ENCODE measurements around the gene MSRB2. TPM values are rescaled to one million over a fixed set of nuclear protein-coding genes. Genes with fewer than 3 reads are reported as not detected.

Gene MSRB2
- total and polyA plus RNA-seq, 2 of the 4 experiments (the other 2 are of a cell fraction): 10.6 to 20.1 TPM

DNA sequence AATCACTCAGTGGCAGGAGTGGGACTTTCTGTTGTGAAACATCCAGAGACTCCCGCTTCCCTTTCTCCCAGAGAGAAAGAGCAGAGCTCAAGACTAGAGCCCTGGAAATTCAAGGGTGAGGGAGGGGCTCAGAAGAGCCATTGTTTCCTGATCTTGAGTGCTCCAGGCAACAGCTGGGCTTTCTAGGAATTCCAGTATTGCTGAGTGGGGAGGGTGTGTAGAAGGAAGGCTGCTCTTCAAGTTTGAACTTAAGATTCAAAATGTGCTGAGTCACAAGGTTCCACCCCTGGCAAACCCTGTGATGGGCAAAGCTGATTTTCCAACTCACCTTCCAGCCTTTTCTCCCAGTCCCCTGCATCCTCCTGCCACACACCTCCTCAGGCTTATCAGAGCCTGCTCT lies 42.3 kb upstream of the MSRB2 start:
- no peak overlapping the region for H3K18ac ChIP-seq (ENCODE audit: low read depth, low read length)
- no peaks in the 10 kb centered on the region for H4K20me1 ChIP-seq (ENCODE audit: insufficient read depth, low read length)
- H4K8ac ChIP-seq (ENCODE audit: low read depth in 2 of 2, low read length in 2 of 2): no peak overlapping the region
- H3K9me1 ChIP-seq (ENCODE audit: insufficient read depth, low read length): no peaks in the 10 kb centered on the region
- DNase-seq: no peak
- intact Hi-C loops (cut with micrococcal nuclease) (no loop called here), dilution Hi-C loops (cut with HindIII; ENCODE audit: low sequenced_read_pairs, unreplicated experiment) (no loop called here), in situ Hi-C loops (cut with MboI; ENCODE audit: low sequenced_read_pairs) (no loop called here)
- H3K4me2 ChIP-seq (ENCODE audit: low read depth, low read length): no peak overlapping the region
- H2AK9ac ChIP-seq (replicated peaks; ENCODE audit: low read depth, low read length, poor library complexity): no peak overlapping the region
- no peaks in the 10 kb centered on the region; the same call in 1 of the 2 replicates for H3K27me3 ChIP-seq (ENCODE audit: control insufficient read depth, insufficient read depth, low read length)
- H2BK5ac ChIP-seq (ENCODE audit: low read depth, low read length, poor library complexity, severe bottlenecking): no peak overlapping the region
- H3K36me3 ChIP-seq (ENCODE audit: control insufficient read depth, insufficient read depth, low read length): no peaks in the 10 kb centered on the region
- peak; percentile 76 for TF ChIP-seq NFE2L2 (IDR thresholded peaks at IDR 0.05; ENCODE audit: low read depth, low read length)
- TF ChIP-seq, protein P1, sequence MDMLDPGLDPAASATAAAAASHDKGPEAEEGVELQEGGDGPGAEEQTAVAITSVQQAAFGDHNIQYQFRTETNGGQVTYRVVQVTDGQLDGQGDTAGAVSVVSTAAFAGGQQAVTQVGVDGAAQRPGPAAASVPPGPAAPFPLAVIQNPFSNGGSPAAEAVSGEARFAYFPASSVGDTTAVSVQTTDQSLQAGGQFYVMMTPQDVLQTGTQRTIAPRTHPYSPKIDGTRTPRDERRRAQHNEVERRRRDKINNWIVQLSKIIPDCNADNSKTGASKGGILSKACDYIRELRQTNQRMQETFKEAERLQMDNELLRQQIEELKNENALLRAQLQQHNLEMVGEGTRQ (IDR thresholded peaks at IDR 0.05; ENCODE audit: low read depth, low read length): no peak
- no peak overlapping the region for H2AK5ac ChIP-seq (ENCODE audit: low read depth, low read length)
- CTCF ChIA-PET: no interaction called here
- H3K14ac ChIP-seq (replicated peaks; ENCODE audit: low read depth, low read length): no peak overlapping the region
- ATAC-seq (ENCODE audit: low read depth): no peak
- H3K9me3 ChIP-seq (ENCODE audit: control insufficient read depth, insufficient read depth, low read length): no peaks in the 10 kb centered on the region
- H3K4ac ChIP-seq (ENCODE audit: low read depth, low read length): no peak overlapping the region
- H2BK20ac ChIP-seq (ENCODE audit: low read depth, low read length): no peak overlapping the region
- no peak overlapping the region for H3K9ac ChIP-seq (ENCODE audit: low read depth, low read length)
- no TSS peak for BruUV-seq (replicated peaks)
- H2BK120ac ChIP-seq (ENCODE audit: low read depth, low read length): no peak overlapping the region
- no peak overlapping the region for H2BK15ac ChIP-seq (ENCODE audit: low read depth, low read length)
- H2AFZ ChIP-seq (replicated peaks; ENCODE audit: low read length, poor library complexity): no peak overlapping the region
- H3K27ac ChIP-seq (ENCODE audit: insufficient read depth, low read length): no peak overlapping the region
- no CpG with 5 or more reads among the region's 1 CpG for whole genome bisulfite sequencing, 2 experiments (ENCODE audit: extremely low coverage in 2 of 2, insufficient read length in 1 of 2)
- H4K91ac ChIP-seq (ENCODE audit: insufficient read depth, low read depth, low read length): no peak overlapping the region
- H3K4me3 ChIP-seq (ENCODE audit: insufficient read depth, low read depth, low read length): no peak overlapping the region
- POLR2A ChIA-PET (ENCODE audit: unreplicated experiment): no interaction called here
- H3K4me1 ChIP-seq (ENCODE audit: control insufficient read depth, insufficient read depth, low read length): no peaks in the 10 kb centered on the region
- H3K56ac ChIP-seq (ENCODE audit: extremely low read depth, insufficient read depth, low read length): no peak overlapping the region
- H3K23ac ChIP-seq (ENCODE audit: low read depth, low read length): no peak overlapping the region
- H3K79me1 ChIP-seq (ENCODE audit: low read depth in 1 of 2, low read length in 2 of 2): no peaks in the 10 kb centered on the region
- H4K5ac ChIP-seq (ENCODE audit: low read depth, low read length): no peak overlapping the region
